CMK (cell line): ENCODE data around the gene PRSS3.
"Not testable (repeated sequence)": the region's sequence is repeated elsewhere in the genome, so short reads cannot be mapped to it uniquely, and the experiment has no call there.

ENCODE experiments used
- DNase-seq: peaks from one replicate; pipeline ENCODE4 v3.0.0-alpha.2; 2010; ENCODE audit warnings: low read depth

The PRSS3 gene

GRCh38 chr9:33795281-33795680, at the start of gene PRSS3:
PRSS3 (plus strand) TSS chr9:33795561; CDS start chr9:33795574, 13 bp downstream.
- no peak for DNase-seq

- DNase-seq = no peak
Observed at GRCh38 chr9:33748633-33749304, 46.6 kb upstream of the PRSS3 start.

GRCh38 chr9:33749305-33749654, 46.1 kb upstream of the PRSS3 start:
- not testable (repeated sequence) for DNase-seq

GRCh38 chr9:33750307-33750838, 45.0 kb upstream of the PRSS3 start:
- DNase-seq = no peak

DNA sequence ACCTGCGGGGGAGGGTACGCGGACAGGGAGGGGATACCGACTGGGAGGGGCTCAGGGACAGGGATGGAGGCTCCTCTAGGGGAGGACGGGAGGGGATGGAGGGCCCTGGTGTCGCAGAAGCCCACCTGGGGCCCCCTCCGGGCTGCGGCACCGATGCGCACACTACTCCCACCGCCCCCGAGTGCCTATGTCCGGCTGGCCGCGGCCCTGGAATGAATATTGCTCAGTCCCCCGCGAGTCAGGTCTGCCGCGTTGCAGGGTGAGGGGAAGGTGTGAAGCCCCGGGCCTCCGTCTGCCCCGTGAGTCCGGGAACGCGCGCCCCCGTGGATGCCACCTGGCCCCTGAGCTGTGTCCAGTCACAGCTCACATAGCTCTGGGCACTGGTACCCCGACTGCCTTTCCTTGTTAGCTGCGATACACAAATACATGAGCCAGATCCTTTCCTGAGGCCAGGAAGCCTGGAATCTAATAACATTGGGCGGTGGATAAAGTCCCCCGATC, 44.5 kb upstream of the PRSS3 start:
- no peak for DNase-seq

DNA sequence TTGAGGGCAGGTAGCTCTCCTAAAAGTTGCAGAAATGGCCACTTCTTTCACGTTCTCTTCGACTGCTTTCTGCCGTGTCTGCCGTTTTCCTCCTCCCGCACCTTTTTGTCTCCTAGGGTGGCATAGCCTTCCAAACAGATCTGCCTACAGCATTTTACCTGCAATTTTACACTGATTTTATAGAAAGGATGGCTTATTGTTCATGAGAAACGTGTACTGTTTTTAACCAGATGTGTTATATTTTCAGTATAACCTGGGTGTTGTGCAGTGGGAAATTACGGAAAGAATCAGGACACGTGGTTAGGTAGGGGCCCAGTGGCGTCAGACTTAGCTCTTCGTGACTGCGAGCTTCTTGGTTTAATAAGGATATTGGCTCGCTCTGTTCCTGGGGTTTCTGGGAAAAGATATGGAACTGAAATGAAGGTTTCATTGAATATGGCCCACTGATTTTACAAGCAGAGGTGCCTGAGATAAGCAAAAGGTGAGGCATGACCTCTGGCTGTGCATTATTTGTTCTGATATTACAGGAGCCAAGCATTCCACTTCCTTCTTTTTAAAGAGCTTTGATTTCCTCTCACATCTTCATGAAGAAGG, 43.7 kb upstream of the PRSS3 start:
- DNase-seq = no peak

- DNase-seq = no peak
Observed at GRCh38 chr9:33752130-33752637, 43.2 kb upstream of the PRSS3 start.

- DNase-seq = not testable (repeated sequence)
Observed at GRCh38 chr9:33752789-33753188, 42.6 kb upstream of the PRSS3 start.

- not testable (repeated sequence) for DNase-seq
Observed at GRCh38 chr9:33759648-33760047, 35.7 kb upstream of the PRSS3 start.

GRCh38 chr9:33762343-33762742, 33.0 kb upstream of the PRSS3 start:
- no peak for DNase-seq

DNA sequence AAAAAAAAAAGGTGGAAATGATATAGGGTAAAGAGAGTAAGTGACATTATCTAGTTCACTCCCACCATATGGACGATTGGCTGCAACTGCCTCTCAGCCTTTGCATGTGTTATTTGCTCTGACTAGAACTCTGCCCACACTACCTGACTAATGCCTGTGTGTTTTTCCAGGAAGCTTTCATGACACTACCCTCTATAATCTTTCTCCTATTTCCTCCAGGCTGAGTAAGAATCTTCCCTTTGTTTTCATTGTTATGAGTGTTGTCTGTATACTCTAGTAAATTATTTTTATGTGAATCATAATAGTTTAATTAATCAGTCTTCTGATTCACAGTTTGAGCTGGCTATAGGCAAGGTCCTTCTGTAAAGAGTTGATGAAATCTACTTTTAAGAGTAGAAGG, 31.7 kb upstream of the PRSS3 start:
- DNase-seq = not testable (repeated sequence)

DNA sequence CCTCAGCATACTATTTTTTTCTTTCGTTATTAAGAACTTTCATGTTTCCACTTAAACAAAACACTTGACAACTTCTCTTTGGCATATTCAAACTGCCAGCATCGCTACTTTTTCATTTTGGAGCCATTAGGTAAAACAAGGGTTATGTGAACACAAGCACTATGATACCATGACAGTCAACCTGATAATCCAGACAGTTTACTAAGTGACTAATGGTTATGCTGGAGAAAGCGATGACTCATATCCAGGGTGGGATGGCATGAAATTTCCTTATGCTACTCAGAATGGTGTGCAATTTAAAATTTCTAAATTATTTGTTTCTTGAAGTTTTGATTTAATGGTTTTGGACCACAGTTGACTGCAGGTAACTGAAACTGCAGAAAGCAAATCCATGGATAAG, 29.9 kb upstream of the PRSS3 start:
- DNase-seq = no peak

DNA sequence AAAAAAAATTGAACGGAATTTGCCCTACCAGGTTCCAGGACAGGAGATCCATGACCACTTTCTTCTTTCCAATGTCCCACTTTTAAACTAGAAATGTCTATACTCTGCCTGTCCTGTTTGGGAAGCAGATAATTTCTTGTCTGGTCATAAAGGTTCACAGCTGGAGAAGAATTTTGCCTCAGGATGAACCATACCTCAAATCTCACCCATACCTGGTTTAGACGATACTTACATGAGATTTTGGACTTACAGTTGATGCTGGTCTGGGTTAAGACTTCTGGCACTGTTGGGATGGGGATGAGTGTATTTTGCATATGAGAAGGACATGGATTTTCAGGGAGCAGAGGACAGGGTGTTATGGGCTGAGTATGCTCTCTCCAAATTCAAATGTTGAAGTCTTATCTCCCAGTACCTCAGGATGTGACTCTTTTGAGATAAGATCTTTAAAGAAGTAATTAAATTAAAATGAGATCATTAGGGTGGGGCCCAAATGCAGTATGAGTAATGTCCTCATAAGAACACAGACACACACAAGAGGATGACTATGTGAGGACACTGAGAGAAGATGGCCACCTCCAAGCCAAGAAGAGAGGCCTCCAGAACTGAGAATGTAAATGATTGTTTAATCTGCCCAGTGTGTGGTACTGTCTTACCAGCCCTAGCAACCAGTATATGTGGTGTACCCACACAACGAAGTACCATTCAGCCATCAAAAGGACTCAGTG, 25.0 kb upstream of the PRSS3 start:
- DNase-seq = not testable (repeated sequence)

GRCh38 chr9:33773135-33773534, 22.2 kb upstream of the PRSS3 start:
- not testable (repeated sequence) for DNase-seq

GRCh38 chr9:33774074-33774659, 21.2 kb upstream of the PRSS3 start:
- DNase-seq = not testable (repeated sequence)

- DNase-seq = no peak
Observed at GRCh38 chr9:33776578-33776977, 18.8 kb upstream of the PRSS3 start.

DNA sequence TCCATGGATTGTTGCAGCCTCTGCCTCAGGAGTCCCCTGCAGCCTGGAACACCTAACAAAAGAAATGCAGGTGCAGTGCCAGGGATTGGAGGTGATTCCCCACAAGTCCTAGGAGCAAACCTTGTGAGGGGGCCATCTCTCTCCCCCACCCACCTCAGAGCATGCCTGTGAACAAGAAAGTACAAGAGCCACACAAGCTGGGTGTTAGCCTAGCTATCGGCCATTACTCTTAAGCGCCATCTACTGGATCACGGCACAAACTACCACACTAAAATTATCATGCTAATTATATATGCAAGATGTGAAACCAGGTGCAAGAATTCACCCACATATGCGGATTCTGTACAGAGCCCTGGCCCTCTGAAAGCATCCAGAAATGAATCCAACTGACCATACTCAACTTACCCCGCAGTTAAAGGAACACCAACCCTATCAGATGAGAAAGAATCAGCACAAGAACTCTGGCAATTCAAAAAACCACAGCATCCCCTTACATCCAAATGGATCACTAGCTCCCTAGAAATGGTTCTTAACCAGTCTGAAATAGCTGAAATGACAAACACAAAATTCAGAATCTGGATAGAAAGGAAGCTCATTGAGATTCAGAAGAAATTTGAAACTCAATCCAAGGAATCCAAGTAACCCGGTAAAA, 16.5 kb upstream of the PRSS3 start:
- peak; percentile 17 for DNase-seq

DNA sequence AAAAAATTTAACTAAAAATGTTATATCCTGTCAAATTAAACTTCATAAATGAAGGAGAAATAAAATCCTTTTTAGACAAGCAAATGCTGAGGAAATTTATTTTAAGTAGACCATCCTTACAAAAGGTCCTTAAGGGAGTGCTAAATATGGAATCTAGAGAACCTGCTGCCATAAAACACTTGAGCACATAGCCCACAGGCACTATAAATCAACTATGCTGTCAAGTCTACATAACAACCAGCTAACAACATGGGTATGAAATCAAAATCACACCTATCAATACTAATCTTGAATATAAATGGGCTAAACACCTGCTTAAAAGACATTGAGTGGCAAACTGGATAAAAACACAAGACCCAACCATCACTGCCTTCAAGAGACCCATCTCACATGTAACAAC, 15.1 kb upstream of the PRSS3 start:
- DNase-seq = no peak

DNA sequence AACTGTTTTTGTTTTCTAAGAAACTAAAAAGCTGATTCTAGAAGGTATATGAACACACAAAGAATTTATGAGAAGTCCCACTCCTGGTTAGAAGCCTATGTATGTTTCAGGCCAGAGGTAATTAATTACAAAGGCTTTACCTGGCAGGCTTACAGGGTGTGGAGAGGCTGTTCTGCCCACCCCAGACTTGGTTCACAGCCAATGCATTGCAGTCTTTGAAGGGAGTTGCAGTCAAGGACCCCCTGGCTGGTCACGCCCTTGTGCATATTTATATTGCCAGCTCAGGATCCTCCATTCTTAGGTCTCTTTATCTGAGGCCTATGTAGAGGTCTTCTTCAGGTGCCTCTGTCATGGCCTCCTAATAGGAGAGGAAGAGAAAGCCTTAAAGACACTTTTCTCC, 13.6 kb upstream of the PRSS3 start:
- DNase-seq = no peak

GRCh38 chr9:33782395-33783152, 12.8 kb upstream of the PRSS3 start:
- DNase-seq = no peak

GRCh38 chr9:33785914-33786313, 9.4 kb upstream of the PRSS3 start:
- no peak for DNase-seq
